ENCODE data around the gene PRELID1.

Gene PRELID1

DNA sequence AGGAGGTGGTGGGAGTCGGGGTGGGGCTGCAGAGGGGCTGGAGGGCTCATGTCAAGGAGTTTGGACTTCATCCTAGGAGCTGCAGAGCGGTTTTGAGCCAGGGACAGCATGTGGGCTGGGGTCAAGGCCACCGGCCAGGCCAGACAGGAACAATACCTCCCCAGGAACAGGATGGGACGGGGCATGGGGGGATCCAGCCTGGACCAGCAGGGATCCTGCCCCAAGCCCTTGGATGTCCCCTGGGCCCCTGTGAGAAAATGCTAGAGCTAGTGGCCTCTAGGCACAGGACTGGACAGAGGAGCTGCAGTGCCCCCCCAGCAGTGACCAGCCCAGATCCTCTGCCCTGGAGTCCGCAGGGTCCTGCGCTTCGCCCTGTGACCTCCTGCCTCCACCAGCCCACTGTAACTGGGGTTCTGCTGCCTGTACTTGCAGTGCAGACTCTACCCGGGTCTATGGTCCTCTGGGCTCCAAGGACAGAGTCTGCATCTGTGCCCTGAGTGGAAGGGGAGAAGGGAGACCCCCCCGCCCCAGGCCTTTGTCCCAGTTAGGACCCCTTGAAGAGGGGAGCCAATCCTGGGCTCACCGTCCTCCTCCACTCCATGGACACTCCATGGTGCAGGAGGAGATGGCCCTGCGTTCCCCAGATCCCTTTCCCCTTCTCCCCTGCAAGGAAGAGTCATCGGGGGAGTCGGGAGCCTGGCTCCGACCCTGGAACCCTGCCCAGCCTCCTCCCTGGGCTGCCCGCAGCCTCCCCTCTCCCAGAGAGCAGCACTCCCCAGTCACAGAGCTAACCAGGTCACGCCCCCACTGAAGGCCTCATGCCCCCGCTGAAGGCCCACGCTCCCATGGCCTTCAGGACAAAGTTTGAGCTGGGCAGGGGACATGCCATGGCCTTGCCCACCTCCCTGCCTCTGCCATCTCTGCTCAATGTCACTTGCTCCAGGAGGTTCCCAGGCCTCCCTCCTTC lies 11.1 kb downstream of the PRELID1 start:
- DNase-seq, result no peak

DNA sequence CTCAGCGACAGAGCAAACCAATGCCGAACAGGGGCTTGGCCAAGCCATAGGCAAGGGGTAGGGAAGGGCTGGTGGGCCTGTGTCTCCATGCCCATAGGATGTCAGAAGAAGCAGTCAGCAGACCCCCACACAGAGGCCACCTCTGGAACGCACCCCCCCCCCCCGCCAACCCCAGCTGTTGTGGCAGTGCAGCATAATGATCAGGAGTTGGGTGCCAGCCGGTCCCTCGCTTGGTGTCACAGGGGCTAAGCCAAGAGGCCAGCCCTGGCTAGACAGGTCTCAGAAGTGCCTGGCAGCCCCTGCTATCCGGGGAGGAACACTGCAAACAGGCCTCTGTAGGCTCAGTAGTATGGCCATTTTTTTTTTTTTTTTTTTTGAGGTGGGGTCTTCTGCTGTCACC lies 11.8 kb downstream of the PRELID1 start:
- DNase-seq, result no peak

DNA sequence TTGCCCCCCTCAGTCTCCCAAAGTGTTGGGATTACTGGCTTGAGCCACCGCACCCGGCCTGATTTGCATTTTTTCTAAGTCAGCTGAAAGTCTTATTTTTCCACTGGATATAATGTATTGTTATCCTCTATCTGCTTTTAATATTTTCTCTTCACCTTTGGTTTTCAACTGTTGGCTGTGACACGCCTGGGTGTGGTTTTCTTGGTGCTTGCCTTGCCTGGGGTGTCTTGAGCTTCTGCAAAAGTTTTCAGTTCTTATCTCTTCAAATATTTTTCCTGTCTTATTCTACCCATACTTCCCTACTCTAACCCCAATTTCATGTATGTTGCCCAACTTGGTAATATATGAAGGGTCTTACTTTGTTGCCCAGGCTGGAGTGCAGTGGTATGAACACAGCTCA lies 12.4 kb downstream of the PRELID1 start:
- no peak for DNase-seq

DNA sequence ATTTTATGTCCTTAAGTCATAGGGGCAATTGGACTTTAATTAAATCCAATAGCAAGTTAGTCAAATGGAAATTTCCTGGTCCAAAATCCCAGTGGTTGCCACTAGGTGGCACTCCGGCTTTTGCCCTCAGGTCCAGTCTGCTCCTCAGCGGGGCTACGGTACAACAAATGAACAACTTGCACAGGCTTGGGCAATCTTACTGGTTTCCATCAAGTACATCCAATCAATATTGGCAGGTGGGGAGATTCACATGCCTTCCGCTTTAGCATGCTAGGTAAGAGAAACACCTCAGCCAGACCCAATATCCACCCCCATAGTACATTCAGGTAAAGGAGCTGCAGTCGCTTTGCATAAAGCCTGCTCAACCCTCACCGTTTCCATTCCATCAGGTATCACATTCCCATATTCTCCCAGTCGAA lies 14.4 kb downstream of the PRELID1 start:
- DNase-seq, result peak; percentile 46

DNA sequence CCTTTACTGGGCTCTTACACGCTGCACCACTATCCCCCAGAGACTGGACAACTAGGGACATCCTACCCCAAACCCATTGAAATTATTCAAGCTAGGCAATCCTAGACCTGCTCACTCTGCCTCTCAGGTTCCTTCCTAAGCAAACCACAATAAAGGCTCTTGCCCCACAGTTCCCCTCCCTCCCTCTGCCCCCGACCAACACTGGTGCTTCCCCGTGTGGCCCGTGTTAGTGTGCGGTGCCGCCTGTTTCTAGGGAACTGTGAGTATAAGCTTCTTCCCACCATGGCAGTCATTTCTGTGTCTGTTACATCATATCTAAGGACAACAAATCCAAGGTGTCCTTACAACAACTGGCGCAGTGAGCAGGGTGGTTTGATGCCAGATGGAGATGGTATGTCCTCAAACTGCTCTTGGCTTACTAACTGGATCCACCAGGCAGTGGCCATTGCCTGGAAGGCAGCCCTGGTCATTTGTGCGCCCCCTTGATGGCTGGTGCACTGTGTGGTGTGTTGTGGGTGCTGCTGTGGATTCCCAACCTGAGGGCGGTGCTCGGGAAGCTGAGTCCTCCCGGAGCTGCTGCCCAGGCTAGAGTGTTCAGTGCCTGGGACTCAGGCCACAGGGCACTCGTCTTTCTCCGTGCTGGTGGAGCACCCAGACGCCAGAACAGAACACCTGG lies 16.5 kb downstream of the PRELID1 start:
- no peak for DNase-seq

DNA sequence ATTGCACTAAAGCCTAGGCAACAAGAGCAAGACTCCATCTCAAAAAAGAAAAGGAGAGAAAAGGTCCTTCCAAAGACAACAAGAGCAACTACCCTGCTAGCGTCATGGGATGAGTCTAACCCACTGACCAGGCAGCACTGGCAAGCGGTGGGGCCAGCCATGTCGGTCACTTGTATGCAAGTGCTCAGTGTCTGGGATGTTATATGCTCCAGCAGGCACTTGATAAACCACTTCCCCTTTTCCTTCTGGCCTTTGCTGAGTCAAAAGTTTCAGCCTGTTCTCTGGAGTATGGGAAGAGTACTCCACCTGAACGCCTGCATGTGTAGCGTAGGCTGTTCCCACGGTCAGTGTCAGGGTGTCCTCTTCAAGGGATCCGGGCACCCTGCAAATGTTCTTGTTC lies 17.3 kb downstream of the PRELID1 start:
- DNase-seq, result no peak

DNA sequence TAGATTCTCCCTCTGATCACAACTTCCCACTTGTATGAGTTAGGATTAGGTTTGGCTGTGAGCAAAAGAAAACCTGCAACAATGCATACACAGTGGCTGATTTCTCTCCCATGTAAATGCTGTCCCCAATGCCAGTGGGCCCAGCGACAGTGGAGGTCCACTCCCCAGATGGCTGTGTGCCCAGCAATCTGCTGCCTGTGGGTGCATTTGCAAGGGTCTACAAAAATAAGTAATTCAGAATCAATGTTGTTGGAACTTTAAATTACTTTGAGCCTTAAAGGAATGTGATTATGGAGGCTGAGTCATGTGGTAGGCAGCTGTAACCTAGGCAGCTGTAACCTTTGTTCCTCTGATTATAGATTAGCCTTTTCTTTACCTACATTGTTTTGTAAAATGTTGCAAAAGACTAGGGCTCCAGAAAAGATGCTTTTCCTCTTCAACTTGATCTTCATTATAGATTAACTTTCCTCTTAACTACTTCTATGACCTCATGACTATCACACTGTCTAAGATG lies 22.3 kb downstream of the PRELID1 start:
- no peak for DNase-seq

DNA sequence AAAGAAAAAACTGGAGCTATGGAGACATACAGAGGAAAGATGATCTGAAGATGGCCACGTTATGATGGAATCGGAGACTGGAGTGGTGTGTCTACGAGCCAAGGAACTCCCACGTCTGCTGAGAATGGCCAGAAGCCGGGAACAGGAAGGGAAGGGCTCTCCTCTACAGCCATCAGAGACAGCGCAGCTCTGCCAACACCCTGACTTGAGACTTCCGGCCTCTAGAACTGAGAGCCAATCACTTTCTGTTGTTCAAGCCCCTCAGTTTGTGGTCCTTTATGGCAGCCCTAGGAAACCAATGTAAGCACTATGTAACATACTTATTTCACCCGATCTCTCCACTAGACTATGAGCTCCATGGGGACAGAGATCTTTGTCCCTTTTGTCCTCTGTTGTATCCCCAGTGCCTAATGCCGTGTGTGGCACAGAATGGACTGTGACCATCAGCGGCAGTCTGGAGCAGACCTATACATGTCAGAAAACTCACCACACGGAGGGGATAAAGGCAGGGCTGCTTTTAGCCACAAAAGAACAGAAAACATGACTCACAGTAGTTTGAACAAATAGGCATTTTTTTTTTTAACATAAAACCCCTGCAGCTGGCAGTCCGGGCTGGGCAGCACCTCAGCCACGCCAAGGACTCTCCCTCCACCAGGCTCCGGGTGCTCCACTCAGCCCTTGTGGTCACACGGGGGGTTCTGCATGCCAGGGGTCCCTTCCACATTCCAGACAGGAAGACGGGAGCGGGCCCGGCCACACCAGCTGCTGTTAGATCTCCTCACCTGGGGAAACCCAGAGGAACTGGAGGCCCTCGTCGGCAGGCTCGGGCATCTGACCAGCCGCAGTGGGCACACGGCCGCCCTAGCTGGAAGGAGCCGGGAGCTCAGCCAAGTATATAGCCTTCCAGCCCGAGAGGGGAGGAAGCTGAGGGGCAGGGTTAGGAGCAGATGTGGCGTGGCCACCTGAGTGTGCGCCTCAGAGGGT lies 24.2 kb downstream of the PRELID1 start:
- DNase-seq, result no peak

DNA sequence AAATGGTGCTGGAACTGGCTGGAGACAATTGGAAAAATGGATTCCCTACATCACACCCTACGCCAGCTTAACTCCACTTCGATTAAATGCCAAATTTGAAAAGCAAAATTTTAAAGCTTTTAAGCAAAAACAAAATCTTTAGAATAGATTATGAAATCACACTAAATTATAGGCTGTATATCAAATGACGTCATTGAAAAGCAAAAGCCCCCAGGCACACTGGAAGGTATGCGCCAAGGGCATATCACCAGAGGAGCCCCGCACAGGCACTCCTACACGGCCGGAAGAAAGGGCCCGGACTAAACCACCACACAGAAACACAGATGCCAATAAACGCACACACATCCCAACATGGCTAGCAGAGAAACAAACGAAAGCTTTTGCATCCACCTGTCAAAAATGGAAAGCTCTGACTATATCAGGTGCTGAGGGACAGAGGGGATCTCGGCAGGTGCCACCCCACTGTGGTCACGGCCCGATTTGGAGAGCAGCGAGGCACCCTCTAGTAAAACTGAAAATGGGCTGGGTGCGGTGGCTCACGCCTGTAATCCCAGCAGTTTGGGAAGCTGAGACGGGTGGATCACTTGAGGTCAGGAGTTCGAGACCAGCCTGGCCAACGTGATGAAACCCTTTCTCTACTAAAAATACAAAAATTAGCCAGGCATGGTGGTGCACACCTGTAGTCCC lies 25.1 kb downstream of the PRELID1 start:
- DNase-seq, result no peak

DNA sequence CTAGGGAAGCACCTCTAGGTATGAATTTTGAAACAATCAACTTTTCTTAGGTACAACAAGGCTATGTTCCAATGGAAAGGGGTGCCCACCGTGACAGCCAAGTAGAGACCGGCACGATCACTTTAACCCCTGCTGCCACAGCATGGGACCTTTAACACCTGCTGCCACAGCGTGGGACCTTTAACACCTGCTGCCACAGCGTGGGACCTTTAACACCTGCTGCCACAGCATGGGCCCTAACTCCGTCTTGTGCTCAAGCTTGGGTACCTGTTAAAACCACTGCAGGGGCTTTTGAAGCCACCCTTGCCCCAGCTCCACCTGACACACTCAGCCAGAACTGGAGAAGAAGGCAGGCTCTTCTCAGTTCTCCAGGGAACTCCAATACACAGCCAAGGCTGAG lies 26.3 kb downstream of the PRELID1 start:
- DNase-seq, result no peak

DNA sequence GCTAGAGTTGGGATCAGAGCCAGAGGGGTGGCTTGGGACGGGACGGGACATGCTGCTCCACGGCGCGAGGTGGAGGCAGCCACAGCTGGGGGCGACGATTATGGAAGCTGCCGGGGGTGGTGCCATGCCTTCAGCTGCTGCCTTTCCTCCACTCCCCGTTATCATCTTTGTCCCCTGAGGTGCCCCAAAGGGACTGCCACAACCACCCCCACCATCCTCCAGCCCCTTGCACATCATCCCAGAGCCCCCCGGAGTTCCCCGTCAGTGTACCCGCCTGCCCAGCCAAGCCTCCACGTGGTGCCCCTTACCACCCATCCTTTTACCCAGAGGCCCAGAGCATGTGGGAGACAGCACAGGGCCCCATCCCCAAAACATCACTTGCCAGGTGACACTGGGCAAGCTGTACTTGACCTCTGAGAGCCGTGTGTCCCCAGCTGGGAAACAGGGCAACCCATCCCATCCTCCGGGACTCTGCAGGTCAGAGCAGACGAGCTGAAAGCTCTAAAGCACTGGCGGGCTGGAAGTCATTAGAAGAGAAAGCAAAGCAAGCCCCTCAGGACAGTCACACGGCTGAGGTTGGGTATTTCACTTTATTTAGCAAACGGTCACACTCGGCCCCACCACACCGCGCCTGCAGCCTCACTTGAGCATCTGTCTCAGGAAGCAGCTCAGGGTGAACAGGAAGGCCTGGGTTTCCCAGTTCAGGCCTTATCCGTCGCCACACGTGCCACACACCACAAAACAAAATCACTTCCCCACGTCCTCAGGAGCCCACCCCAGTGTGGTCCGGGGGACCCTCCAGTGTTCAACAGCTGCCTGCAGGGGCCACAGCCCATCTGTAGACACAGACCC lies 27.6 kb downstream of the PRELID1 start:
- no peak for DNase-seq

DNA sequence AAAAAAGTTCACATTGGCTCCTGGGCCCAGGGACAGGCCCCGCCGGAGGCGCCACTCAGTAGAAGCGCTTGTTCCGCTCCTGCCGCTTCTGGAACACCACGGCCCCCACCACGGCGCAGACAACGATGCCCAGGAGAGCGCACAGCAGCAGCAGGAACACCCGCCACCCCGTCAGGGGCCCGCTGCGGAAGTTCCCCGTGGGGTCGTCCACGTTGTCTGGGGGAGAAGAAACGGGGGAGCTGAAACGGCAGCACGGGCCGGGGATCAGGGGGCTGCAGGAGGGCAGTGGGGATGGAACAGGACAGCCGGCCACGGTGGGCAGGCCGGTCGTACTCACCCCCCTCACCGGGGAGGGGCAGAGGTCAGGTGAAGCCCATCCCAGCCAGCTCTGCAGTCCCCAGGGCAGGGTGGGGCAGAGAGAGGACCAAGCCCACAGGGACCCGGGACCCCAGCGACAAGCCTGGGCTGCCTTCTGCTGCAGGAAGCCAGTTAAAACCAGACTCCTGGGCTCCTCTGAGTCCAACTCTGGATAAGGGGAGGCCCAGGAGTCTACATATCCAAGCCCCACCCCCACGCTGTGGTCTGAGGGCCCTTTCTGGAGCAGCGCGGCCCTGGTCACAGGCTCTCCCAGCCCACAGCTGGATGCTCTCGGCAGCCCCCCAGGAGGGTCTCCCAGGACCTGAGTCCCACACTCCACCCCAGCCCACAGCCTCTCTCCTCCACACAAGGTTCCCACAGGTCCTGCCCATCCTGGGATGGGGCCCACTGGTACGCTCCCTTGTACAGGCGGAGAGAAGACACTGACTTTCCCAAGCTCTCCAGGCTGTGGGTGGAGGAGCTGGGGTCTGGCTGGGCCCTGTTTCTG lies 28.7 kb downstream of the PRELID1 start:
- DNase-seq, result no peak

DNA sequence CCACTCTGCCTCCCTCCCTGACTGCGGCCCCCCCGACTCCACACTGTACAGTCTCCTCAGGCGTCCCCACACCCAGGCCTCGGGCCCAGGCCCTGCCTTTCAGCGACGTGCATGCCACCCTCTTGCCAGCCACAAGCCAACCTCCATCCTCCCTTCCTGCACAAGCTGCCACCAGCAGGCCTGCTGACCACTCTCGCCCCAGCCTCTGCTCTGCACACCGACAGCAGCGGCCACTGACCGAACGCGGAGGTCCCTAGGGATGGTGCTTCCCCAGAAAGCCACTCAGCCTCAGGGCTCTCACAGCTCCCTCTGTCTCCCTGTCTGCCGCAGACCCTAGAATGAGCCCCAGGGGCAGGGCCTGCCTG lies 29.3 kb downstream of the PRELID1 start:
- no peak for DNase-seq

DNA sequence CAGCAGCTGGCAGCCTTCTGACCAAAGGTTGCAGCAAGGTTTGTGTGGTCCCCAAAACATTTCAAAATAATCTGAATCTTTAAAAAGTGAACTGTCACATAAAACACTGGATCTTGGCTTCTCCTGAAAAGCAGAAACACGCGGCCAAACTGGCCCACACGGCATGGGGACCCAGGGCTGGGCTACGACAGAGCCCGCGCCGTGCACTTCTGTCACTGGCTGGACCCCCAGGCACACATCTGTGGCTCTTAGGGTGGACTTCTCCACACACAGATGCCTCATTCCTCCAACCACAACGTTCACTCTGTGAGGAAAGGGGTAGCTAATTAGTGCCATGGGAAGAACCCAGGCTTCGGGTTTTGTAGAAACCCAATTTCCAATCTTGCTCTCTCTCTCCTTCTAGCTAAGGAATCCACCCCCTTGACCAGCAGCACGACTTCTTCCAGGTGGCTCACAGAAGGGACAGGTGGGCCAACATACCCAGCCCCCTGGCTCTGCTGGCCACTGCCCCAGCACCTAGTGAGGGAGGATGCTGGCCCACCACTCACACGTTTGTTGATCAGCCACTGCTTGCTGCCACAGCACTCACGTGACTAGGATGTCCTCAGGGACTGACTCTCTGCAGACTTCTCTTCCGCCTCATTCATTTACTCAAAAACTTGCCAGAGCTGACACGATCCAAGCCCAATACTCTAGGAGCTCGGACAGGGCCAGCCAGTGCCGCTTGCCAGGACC lies 30.0 kb downstream of the PRELID1 start:
- no peak for DNase-seq

DNA sequence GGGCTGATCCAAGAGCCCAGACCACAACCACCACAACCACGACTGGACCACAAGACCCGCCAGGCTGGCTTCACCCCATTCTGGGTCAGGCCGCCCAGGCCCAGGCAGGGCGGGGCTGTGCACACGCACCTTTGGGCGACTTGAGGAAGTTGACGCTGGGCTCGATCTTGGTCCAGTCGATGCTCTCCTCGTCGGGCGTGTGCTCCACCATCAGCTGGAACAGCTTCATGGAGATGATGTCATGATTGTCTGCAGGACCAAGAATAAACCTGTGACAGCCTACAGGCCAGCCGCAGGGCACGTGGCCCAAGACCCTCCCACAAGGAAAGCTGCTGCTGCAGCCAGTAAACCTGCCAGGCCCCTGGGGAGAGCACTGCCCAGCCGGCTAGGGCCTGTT lies 30.6 kb downstream of the PRELID1 start:
- DNase-seq, result no peak

DNA sequence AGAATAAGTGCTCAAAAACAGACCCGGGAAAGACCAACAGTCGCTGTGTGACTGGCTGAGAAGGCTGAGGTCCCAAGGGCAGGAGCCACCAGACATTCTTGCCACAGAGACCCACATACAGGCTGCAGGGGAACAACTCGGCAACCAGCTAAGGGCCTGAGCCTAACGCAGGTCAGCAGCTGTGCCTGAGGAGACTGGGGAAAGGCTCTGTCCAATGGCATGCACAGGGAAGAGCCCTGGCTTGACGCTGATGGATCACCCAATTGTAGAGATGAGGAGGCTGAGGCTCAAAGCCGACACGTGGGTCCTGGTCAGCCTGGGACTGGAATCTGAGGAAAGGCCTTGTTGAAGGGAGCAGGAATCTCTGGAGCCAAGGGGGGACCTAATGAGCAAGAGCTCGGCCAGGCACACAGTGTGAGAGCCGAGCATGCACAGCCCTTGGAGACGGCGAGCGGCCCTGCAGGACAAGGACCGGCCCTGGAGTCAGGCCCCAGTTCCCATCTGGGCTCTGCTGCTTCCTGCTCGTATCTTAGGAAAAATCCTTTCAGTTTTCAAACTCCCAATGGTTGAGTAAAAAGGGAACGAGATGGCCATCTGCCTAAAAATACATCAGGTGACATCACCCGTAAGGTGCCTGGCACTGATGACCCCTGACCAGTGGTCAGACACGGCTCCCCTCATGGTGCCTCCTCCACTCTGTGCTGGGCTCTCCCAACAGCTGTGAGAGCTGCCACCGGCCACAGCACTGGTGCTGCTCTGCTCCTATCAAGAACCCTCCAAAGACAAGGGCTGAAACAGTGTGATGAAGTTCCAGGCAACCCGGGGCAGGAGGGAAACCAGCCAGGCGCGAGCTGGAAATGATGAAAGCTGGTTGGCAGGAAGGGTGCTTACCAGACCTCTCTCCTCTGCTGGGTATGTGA lies 31.4 kb downstream of the PRELID1 start:
- DNase-seq, result no peak

DNA sequence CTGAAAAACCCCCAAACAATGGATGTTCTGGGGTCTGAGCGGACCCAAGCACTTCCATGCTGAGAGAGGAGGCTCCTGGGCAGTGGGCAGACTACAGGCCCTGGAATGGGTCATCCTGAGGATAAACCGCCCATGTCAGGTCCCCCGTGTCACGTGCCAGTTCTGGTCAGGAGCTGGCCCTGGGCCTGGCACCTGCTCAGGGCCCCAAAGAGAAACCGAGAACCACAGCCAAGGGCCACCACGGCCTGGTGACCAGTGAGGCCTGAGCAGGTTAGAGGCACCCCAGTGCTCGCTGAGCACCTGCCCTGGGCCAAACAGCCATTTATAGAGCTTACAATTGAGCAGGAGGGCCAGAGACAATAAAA lies 32.1 kb downstream of the PRELID1 start:
- no peak for DNase-seq

DNA sequence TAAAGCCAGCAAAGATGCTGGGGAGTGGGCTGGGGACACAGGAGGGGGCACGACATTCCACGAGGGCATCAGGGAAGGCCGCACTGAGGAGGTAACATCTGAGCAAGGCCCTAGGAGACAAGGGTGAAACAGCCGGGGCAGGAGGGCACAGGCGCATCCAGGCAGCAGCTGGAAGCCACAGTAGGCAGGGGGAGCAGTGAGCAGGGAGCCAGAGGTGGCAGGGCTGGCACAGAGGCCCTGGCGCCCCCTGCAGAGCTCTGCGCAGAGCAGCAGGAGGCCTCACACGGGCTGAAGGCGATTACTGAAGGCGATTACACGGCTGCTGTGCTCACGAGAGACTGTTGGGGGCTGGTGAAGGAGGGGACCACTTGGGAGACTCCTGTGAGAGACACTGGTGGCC lies 32.5 kb downstream of the PRELID1 start:
- DNase-seq, result no peak
